GM12875 (cell line): ENCODE data around the gene WDR59.

Experiments used
- H3K4me3 ChIP-seq: one replicate; pipeline ENCODE4 v1.5.1; 2011; ENCODE audit warnings: low read depth, low read length, control low read depth
- TF ChIP-seq, protein P1 (sequence below): IDR thresholded peaks from 2 replicates; pipeline ENCODE4 v1.5.1; 2011; ENCODE audit warnings: low read depth, mild to moderate bottlenecking, control low read depth, inconsistent platforms, low read length, moderate library complexity, borderline replicate concordance; ENCODE audit not compliant: insufficient read depth

The WDR59 gene, protein sequence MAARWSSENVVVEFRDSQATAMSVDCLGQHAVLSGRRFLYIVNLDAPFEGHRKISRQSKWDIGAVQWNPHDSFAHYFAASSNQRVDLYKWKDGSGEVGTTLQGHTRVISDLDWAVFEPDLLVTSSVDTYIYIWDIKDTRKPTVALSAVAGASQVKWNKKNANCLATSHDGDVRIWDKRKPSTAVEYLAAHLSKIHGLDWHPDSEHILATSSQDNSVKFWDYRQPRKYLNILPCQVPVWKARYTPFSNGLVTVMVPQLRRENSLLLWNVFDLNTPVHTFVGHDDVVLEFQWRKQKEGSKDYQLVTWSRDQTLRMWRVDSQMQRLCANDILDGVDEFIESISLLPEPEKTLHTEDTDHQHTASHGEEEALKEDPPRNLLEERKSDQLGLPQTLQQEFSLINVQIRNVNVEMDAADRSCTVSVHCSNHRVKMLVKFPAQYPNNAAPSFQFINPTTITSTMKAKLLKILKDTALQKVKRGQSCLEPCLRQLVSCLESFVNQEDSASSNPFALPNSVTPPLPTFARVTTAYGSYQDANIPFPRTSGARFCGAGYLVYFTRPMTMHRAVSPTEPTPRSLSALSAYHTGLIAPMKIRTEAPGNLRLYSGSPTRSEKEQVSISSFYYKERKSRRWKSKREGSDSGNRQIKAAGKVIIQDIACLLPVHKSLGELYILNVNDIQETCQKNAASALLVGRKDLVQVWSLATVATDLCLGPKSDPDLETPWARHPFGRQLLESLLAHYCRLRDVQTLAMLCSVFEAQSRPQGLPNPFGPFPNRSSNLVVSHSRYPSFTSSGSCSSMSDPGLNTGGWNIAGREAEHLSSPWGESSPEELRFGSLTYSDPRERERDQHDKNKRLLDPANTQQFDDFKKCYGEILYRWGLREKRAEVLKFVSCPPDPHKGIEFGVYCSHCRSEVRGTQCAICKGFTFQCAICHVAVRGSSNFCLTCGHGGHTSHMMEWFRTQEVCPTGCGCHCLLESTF

DNA sequence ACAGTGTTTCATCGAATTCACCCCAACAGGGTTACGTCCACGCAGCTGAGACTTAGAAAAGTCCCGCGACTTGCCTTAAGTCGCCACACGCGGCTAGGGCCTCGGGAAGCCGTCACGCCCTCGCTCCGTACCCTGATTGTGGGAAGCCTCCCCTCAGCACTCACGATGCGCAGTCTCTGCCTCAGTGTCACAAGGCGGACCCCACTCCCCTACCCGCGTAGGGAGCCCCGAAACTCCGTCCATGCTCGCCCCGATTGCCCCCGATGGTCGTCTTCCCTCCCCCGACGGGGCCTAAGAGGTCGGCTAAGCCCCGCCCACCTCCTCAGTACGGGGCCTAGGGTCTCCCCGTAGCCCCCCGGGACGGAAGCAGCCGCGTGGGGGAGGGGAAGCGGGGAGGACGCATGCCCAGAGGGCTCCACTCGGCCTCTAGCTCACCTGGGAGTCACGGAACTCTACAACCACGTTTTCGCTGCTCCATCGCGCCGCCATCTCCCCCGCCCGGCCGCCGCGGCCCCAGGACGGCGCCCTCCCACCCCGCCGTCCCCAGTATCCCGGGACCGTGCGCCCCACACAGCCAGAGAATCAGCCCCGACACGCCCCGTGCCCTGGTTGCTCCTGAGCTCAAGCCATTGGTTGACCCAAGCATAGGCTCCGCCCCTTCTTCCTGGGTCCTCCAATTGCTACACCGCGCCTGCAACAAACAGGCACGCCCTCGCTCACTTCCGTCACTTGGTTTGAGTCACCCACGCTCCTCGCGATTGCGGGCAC, at the start of gene WDR59:
Gene WDR59 (minus strand): TSS at position 595 of the 768 bp plus-strand sequence. CDS start 106 bp downstream, at position 489.
- H3K4me3 ChIP-seq, result peak within 1 kb of the TSS; percentile 87
- TF ChIP-seq, protein P1, sequence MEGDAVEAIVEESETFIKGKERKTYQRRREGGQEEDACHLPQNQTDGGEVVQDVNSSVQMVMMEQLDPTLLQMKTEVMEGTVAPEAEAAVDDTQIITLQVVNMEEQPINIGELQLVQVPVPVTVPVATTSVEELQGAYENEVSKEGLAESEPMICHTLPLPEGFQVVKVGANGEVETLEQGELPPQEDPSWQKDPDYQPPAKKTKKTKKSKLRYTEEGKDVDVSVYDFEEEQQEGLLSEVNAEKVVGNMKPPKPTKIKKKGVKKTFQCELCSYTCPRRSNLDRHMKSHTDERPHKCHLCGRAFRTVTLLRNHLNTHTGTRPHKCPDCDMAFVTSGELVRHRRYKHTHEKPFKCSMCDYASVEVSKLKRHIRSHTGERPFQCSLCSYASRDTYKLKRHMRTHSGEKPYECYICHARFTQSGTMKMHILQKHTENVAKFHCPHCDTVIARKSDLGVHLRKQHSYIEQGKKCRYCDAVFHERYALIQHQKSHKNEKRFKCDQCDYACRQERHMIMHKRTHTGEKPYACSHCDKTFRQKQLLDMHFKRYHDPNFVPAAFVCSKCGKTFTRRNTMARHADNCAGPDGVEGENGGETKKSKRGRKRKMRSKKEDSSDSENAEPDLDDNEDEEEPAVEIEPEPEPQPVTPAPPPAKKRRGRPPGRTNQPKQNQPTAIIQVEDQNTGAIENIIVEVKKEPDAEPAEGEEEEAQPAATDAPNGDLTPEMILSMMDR, result no peak

DNA sequence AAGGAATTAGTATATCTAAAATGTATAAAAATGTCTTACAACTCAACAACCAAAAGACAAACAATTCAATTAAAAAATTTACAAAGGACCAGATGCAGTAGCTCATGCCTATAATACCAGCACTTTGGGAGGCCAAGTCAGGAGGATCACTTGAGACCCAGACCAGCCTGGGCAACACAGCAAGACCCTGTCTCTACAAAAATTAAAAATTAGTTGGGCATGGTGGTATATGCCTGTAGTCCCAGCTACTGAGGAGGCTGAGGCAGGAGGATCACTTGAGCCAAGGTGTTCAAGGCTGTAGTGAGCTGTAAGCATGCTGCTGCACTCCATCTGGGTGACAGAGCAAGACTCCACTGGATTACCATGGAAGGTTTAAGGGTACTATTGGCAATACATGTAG, 47.7 kb upstream of the WDR59 start:
- H3K4me3 ChIP-seq, result no peak overlapping the region
- TF ChIP-seq, protein P1, result no peak

DNA sequence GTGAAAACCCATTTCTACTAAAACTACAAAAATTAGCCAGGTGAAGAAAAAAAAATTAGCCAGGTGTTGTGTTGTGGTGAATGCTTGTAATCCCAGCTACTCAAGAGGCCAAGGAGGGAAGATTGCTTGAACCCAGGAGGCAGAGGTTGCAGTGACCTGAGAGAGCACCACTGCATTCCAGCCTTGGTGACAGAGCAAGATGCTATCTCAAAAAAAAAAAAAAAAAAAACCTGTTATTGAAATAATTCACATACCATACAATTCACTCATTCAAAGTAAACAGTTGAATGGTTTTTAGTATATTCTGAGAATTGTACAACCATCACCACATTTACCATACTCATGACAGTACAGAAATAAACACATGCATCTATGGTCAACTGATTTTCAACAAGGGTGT, 44.9 kb upstream of the WDR59 start:
- no peak overlapping the region for H3K4me3 ChIP-seq
- TF ChIP-seq, protein P1, result no peak

DNA sequence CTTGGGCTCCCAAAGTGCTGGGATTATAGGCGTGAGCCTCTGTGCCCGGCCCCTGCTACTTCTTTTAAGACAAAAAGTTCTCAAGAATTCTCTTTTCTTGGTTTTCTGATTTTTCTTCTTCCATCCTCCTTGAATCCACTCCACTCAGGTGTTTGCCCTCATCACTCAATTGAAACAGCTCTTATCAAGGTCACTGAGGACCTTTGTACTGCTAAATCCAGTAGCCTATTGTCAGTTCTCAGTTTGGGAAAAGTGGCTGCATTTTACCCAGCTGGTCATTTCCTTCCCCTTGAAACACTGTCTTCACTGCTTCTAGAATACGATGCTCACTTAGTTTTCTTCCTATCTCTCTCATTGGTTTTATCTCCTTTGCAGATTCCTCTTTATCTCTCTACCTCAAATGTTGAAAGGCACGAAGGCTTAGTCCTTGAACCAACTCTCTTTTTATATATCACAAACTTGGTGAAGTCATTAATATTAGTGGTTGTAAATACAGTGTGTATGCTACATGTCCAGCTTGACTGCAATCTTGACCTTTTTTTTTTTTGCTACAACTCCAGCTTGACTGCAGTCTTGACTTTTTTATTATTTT, 43.7 kb upstream of the WDR59 start:
- H3K4me3 ChIP-seq, result no peak overlapping the region

DNA sequence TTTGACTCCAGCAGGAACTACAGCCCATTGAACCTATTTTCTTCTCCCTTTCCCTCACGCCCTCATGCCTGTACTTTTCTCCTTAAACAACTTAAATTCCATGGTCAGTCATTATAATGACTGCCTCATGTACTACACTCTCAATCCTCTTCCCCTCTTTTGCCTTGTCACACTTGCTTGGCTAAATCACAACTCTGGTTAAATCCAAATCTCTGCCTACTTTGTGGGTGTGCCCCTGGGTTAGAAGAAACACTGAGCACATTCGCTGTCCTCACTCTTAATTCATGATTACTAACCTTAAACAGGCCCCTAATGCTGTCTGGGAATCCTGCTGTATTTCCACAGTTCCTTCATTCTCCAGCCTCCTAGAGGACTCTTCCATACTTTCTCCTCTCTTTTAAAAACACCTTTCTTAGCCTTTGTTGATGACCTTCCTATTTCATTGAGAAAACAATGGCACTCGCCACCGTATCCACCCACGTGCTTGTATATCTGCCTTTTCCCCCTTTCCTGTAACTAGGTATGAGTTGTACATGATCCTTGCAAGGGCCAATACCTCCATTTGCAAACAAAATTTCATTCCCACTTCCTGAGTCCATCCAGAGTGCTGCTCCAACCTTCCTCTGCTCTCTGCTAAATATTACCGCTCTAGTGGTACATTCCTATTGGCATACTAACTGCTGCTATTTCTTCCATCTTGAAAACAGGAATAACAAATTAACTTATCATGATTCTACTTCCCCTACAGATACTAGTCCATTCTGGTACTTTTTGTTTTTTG, 42.8 kb upstream of the WDR59 start:
- TF ChIP-seq, protein P1, result no peak
- H3K4me3 ChIP-seq, result no peak overlapping the region

More for the DNA sequence above, 43.7 kb upstream of the WDR59 start:
- TF ChIP-seq, protein P1, result no peak
